HG03442 (cell line): Measurements from ENCODE around the gene DRD2.

ENCODE experiments used
- ATAC-seq: cut with Tn5 transposase; IDR thresholded peaks from one replicate; pipeline ENCODE4 v1.9.1; 2021; ENCODE audit warnings: mild to moderate bottlenecking, moderate library complexity; ENCODE audit not compliant: unreplicated experiment

Gene DRD2

DNA sequence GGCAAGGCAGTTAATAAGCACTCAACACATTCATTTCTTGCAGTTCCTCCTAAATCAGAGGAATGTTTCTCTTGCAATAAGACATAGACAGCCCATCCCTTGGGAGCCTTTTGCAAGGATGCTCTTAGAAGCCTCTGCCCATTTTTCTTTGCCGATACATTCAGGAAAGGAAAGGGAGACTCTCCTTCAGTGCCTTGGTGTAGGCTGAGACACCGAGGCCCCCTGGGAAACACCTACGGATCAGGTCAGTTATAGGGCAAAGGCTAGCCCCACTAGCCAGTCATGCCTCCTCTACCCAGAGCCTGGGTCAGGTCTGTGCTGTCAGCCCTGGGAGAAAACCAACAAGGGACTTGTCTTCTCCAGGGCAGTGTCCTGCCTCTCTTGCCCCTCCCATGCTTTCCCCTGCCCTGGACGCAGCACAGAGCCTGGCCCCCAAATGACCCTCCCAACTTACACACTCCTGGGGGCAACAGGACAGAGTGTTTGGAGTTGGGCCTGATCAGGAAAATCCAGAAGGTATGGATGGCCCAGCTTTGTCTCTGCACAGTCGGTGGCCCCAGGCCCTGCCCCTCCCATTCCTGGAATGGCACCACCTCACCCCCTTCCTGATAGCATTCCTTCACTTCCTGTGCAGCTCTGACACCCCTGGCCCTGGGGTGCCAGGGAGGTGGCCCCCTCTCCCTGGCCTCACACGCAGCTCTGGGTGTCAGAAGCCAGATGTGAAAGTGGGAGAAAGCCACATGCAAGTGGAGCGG lies 69.3 kb downstream of the DRD2 start:
- no peak for ATAC-seq

DNA sequence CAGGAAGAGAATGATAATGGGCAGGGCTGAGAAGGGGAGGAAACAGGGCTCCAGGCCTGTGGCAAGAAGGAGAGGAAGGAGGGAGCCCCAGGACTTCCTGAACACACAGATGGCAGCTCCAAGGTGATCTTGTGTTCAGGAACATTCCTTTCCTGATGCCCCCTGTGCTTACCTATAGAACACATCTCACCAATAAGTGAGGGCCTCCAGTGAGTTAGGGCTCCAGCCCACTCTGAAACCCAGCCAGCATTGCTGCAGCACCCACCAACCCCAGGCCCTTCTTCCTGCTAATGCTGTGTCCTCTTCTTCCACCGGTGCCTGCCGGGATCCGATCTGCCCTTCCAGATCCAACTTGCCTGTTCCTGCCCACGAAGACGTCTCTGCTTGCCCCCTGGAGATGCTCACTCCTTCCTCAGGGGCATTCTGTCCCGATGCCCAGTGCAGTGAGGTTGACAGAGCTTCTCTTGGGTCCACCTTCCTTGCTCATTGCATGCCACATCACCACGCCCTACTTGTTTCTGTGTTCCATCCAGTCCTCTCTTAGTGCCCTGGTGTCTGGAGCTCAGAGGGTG lies 70.3 kb downstream of the DRD2 start:
- ATAC-seq, result no peak

DNA sequence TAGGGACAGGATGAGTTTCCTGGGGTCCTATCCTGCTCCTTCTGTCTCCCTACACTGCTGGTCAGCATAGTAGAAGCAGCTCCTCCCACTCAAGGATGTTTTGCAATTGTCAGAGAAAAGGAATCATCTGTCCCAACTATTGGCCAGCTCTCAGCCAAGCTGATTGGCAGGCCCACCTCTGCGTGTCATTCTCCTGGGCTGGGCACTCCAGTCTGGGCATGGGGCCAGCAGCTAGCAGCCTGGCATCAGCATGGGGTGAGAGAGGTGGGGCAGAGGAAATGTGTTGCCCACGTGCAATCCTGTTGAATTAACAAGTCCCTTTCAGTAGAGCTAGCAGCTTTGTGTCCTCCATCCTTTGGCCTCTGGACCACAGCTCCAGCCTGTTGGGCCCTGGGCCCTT lies 73.5 kb downstream of the DRD2 start:
- ATAC-seq, result no peak

DNA sequence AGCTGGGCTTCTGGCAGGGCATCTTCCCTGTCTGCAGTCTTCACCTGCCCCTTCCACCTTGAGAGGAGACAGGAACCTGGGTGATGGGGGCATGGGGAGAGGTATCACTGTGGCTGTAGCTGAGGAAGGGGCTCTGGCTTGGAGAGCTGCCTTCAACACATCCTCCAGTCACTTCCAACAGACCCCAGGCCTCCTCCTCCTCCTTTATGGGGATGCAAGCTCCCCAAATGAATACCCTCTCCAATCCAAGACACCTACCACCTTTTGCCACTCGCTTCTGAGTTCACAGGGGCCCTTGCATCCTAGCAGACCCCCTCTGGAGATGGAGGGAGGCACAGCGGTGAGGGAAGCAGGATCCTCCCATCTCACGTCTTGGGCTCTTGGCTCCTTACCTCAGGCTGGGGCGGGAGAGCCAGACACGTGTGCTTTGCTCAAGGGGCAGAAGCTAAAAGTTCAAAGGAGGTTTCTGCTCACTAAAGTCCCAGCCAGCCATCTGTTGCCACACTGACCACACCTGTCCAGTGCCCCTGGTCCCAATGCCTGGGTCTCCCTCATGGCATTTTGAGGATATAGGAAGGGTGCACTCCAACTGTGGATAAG lies 74.5 kb downstream of the DRD2 start:
- no peak for ATAC-seq

DNA sequence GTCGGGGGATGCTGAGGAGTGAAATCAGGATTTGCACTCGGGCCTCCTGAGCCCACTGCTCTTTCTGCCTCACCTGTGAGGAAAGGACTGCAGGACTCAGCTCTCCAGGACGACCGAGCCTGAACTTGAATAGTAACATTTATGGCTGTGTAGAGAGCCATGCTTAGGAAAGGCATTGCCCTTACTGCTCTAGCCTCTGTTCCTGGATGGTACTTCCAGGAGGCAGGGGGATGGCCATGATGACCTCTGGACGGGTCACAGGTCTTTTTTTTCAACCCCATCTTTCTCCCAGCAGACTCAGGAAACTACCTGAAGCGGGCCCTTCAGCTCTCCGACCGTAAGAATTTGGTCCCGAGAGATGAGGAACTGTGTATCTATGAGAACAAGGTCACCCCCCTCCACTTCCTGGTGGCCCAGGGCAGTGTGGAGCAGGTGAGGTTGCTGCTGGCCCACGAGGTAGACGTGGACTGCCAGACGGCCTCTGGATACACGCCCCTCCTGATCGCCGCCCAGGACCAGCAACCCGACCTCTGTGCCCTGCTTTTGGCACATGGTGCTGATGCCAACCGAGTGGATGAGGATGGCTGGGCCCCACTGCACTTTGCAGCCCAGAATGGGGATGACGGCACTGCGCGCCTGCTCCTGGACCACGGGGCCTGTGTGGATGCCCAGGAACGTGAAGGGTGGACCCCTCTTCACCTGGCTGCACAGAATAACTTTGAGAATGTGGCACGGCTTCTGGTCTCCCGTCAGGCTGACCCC lies 76.3 kb downstream of the DRD2 start:
- no peak for ATAC-seq

DNA sequence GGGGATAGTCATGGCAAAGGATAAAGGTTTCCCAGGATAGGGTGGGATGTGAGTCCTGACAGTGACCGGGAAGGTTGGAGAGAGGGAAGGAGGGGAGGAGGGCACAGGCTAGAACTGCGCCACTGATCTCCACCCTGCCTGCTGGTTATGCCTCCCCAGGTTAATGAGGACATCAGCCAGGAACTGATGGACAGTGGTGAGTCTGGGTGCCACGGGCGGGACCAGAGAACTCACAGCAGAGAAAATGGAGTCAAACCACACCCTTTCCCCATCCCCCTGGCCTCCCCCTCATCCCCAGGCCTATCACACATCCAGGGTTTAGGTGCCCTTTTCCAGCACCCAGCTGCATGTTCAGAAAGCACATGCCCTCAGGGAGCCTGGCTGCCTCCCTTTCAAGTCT lies 77.4 kb downstream of the DRD2 start:
- no peak for ATAC-seq

DNA sequence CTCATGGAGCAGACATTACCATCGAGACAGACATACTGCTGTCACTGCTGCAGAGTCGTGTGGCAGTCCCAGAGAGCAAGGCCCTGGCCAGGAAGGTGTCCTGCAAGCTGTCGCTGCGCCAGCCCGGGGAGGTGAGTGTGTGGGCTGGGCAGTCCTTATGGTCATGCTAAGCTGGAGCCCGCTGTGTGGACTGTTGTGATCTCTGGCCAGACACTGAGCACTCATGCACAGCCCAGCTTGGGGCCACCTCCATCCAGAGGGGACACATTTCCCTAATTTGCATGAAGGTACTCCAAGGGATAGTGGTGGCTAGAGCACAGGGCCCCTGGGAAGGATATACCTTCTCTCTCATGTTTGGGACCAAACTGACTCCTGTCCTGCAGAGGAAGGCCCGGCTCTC lies 78.0 kb downstream of the DRD2 start:
- ATAC-seq, result no peak

DNA sequence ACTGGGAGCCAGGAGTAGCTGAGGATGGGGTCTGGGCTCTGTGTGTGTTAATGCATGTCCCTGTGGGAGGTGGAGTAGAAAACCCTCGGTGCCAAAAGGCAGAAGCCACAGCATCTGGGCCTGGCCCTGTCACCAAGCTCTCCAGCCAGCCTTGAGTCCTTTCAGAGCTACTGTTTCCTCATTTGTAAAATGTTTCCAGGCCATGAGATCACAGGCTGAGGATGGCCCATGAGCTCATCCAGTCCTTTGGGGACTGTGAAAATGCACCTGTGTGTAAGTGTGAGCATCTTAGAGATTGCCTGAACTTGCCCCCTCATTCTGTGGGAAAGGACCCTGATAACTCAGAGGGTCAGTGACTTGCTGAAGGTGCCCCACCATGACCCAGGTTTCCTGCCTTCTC lies 78.5 kb downstream of the DRD2 start:
- no peak for ATAC-seq

DNA sequence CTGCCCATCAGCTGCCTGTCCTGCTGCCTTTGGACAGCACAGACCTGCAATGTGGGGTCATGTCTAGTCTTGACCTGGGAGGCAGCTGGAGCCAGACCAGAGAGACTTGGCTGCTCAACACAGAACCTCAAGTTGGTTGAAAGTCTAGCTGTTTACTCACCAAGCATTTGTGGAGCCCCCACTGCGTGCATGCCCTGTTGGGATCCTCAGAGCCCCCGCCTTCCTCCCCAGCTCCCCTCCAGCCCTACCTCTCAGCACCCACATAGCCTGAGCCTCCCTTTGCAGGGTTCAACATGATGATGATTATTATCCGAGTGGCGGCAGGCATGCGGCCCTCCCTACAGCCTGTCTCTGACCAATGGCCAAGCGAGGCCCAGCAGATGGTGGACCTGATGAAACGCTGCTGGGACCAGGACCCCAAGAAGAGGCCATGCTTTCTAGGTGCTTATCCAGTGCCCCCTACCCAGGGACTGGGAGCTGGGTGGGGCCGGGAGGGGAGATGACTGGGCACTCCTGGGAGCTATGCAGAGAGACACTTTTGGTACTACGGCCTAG lies 79.3 kb downstream of the DRD2 start:
- no peak for ATAC-seq

DNA sequence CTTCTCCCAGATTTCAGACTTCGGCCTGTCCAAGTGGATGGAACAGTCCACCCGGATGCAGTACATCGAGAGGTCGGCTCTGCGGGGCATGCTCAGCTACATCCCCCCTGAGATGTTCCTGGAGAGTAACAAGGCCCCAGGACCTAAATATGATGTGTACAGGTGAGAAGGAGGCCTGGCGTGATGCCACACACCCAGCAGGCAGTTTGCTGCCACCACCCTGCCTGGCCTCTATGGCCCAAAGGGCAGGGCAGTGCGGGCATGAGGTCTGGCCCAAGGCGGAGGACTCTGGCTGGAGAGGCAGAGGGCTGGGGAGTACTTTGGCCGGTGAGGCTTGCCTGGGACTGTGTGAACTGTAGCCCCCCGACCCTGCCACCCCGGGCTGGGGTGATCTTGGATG lies 80.3 kb downstream of the DRD2 start:
- no peak for ATAC-seq

DNA sequence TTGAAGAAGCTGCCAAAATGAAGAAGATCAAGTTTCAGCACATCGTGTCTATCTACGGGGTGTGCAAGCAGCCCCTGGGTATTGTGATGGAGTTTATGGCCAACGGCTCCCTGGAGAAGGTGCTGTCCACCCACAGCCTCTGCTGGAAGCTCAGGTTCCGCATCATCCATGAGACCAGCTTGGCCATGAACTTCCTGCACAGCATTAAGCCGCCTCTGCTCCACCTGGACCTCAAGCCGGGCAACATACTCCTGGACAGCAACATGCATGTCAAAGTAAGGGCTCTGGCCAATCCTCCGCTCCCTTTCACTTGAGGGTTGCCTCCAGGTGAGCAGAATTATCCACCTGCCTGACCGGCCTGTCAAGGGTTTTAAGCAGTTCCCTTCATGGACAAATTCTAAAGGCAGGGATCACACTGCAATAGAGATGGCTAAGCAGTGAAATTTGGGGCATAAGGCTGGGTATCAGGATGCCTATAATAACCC lies 81.7 kb downstream of the DRD2 start:
- ATAC-seq, result no peak

DNA sequence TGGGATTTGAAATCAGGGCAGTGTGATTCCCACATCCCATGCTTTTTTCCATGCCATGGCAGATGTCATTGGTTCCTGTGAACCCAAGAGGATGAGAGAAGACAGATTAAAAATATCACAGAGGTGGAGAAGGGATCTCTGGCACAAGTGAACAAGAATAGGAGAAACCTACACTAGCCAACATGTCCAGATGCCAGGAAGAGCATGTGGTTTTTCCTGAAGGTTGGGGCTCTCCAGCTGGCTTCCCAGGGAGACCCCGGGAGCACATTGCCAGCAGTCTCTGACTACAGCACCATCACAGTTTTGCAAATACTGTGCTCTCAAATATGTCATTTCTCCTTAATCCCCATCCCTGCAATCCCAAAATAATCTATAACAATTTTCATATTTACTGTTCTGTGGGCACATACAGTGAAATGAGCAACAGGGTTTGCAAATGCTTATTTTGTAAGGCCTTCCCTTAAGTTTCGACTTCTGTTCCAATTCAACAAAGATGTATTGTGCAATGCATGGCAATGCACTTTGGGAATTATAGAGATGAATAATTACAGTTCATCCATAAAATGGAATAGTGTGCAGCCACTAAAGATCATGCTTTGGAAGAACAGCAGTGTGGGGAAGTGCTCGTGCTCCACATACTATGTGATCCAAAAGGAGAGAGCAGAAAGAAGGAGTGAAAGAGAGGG lies 82.8 kb downstream of the DRD2 start:
- ATAC-seq, result no peak

DNA sequence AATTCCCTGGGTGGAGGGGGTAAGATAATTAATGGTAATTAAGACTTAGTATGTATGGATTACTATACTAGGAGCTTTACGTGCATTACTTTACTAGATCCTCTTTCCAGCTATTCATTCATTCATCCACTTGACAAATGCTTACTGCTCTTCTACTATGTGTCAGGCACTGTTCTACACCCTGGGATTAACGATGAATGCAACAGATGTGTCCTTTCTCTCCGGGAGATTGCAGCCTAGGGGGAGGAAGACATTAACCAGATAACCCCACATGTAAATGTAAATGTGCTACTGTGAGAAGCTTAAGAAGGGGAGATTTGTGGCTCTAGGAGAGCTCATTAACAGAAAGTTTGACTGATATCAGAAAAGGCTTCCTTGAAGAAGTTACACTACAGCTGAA lies 85.9 kb downstream of the DRD2 start:
- no peak for ATAC-seq

DNA sequence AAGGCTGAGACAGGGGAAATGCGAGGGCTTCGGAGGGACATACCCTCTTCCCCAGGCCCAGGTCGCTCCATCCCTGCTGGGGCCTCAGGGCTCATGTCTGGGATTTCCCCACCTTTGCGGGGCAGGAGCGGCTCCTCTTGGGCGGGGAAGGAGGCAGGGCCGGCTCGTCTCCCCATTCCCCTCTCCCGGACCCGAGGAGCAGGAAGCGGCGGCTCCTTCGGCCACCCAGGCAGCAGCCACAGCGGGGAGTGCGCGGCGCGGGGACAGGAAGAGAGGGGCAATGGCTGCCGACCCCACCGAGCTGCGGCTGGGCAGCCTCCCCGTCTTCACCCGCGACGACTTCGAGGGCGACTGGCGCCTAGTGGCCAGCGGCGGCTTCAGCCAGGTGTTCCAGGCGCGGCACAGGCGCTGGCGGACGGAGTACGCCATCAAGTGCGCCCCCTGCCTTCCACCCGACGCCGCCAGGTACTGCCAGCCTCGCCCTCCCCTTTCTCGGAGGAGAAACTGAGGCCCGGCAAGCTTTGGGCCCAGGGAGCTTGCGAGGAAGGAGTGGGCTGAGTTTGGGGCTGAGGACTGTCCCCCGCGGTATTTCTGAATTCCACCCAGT lies 87.5 kb downstream of the DRD2 start, which contains the start of gene ANKK1:
Gene ANKK1 (plus strand): TSS at position 175 of the 607 bp plus-strand sequence. CDS start 106 bp downstream, at position 281.
- no peak for ATAC-seq

DNA sequence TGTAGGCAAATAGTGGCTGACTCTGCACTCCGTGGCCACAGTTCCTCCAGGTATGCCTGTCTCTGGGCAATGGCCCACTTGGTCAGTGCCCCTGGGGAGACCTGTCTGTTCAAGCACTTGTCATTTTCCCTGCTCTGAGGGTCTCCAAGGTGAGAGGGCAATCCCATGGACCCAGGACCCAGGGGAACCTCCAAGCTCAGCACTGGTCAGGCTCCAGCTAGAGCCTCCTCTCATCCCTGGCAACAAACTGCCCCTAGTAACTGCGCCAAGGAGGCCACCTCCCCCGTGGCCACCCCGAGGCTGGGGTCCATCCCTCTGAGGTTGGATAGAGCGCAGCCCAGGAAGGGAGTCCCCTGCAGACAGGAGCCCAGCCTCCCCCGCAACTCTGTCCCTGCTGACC lies 88.3 kb downstream of the DRD2 start:
- ATAC-seq, result no peak

DNA sequence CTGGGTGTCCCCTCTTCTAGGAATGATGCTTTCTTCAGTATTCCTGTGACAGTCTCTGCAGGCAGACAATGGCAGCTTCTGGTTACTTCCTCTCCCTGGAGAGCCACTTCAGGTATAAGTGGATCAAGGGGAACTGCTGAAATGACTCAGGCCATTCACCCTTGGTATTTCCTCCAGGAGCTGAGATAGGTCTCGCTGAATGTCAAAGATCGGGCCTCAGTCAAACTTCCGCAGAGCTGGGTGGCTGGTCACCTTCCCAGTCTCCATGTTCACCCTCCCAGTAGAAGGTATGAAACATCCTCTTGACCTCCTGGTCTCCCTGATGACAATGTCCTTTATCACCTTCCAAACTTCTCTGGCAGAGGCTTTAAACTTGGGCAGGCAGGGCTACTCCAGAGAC lies 89.4 kb downstream of the DRD2 start:
- no peak for ATAC-seq

DNA sequence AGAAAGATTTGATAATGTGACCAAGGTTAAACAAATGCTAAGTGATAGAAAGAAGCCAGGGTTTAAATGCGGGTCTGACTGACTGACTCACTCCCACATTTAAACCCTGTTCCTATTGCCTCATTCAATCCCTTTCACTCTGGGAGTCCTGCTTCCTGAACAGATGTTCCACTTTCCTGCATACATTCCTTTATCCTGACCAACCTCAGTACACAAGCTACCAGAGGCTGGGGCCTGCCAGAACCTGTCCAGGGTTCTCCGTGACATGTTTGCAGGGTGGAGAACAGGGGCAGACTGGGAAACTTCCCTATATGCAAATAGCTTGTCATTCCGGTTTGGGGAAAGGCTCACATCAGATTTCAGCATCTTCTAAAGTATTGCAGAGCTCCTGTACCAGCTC lies 90.6 kb downstream of the DRD2 start:
- ATAC-seq, result no peak

DNA sequence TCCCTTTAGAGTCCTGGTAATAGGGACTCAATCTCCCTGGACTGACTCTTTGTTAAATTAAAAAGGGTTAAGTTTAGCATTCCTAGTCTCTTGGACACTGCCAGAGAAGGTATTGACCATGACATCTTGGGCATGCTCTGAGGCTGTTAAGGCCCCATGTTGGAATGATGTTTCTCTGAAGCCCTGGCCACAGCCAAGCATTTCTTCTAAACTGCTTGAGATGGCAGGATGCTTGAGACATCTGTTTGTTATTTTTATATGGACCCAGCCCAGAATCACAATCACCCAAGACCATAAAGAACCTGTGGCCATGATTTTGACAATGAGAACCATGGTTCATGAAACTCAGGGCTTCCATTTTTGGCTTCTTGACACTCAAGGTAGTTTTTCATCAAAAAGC lies 93.1 kb downstream of the DRD2 start:
- ATAC-seq, result no peak

DNA sequence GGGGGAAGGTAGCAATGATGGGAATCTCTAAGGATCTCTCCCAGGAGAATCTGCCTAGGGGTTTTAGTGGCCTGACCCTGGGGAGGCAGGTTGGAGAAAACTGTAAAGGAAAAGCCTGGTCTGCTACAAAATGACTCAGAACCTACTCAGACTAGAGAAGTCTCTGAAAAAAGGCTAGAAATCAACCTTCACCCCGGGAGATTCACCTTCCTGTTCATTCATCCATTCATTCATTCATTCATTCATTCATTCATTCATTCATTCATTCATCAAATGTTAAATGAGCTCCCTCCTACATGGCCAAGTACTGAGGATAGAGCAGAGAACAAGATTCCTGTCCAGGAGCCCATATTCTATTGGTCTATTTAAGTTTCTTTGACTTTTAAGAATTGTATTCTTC lies 96.5 kb downstream of the DRD2 start:
- ATAC-seq, result no peak

DNA sequence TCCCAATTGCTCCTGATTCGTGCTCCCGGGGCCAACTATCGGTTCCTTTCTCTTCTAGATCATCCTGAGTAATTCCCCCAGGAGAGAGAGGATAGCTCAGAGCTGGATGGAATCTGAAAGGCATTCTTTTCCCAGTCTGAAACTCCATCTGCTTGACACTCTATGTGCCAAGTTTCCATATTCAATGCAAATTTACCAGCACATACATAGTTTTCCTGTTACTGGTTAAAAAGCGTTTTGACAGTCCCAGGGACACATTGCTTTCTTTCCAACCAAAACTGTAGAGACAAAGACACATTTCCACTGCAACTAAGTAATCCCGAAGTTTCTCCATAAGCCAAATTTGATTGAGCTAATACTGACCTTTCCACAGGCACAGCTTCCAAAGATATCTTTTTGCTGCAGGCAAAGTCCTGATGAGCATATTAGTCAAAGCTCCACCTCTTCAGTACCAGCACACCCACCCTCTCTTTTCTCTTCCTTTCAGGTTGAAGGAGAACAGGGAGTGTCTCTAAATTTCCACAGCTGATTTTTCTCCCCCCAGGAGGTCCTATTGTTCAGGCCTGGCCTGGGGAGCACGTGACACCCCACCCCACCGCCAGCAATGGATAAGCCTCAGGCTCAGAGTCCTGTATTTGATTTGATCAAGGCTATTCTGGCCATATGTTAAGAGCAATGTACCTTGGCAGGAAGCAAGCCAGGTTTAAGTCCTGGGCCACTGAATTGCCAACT lies 97.4 kb downstream of the DRD2 start:
- ATAC-seq, result no peak
